Fibroblast of villous mesenchyme (primary cell): Measurements from ENCODE around the gene REPS1. TPM values are rescaled to one million over a fixed set of nuclear protein-coding genes. Genes with fewer than 3 reads are reported as not detected.

Experiments used
- DNase-seq: peaks from one replicate; pipeline ENCODE4 v3.0.0-alpha.2; 2010; ENCODE audit warnings: low read depth
- H3K4me3 ChIP-seq: 2 replicates; pipeline ENCODE4 v1.5.1; 2011; ENCODE audit warnings: low read depth, mild to moderate bottlenecking, low read length
- total RNA-seq: library from RNA; depleted of rRNA; stranded (reverse); fragments of >200 nt; gene quantifications from 2 replicates; pipeline ENCODE4 v1.2.3, GENCODE V29; 2012
- TF ChIP-seq, protein P1 (sequence below): IDR thresholded peaks from 2 replicates; pipeline ENCODE4 v1.5.1; 2012; ENCODE audit warnings: low read depth, mild to moderate bottlenecking, low read length; ENCODE audit not compliant: insufficient read depth

Gene REPS1
- total RNA-seq, 1 donor, result 43.2 TPM

DNA sequence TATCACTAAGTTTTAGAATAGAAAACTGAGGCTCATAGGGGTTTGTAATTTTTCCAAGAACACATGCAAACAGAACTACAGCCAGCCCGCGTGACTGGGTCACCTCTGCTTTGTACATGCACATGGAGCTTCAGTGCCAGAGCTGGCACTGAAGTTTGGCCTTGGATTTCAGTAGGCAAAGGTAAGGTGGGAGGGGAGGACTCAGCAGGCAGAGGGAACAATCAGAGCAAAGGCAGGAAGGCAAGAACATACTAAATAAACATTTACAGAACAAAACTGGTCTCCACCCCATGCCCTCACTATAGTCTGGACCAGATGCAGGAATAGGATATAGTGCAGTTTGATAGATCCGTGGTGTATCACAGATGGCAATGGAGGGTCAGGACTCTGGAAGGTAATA is 26.9 kb upstream of the REPS1 start:
- H3K4me3 ChIP-seq, result no peak overlapping the region
- DNase-seq, result no peak
- TF ChIP-seq, protein P1, sequence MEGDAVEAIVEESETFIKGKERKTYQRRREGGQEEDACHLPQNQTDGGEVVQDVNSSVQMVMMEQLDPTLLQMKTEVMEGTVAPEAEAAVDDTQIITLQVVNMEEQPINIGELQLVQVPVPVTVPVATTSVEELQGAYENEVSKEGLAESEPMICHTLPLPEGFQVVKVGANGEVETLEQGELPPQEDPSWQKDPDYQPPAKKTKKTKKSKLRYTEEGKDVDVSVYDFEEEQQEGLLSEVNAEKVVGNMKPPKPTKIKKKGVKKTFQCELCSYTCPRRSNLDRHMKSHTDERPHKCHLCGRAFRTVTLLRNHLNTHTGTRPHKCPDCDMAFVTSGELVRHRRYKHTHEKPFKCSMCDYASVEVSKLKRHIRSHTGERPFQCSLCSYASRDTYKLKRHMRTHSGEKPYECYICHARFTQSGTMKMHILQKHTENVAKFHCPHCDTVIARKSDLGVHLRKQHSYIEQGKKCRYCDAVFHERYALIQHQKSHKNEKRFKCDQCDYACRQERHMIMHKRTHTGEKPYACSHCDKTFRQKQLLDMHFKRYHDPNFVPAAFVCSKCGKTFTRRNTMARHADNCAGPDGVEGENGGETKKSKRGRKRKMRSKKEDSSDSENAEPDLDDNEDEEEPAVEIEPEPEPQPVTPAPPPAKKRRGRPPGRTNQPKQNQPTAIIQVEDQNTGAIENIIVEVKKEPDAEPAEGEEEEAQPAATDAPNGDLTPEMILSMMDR, result no peak

GRCh38 chr6:139013185-139013800 is 25.2 kb upstream of the REPS1 start:
- DNase-seq, result no peak
- H3K4me3 ChIP-seq, result no peak overlapping the region
- TF ChIP-seq, protein P1, result no peak

DNA sequence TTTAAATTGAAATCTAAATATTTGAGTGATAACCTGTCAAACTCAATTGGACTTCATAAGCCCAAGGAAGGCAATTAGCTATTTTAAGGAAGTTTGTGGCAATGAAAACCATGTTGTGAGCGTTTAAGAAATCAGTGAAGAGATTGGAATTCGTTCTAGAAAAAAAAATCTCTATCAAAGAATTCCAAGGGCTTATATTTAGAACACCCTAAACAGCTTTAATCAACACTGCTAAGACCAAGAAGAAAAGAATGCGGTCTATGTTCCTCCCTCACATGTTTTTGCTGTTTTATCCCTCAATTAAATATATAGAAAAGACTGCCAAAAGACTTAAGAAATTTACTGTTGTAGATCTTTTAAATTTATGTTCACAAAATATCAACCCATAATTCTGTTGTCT is 23.9 kb upstream of the REPS1 start:
- no peak overlapping the region for H3K4me3 ChIP-seq
- DNase-seq, result no peak
- TF ChIP-seq, protein P1, result no peak

DNA sequence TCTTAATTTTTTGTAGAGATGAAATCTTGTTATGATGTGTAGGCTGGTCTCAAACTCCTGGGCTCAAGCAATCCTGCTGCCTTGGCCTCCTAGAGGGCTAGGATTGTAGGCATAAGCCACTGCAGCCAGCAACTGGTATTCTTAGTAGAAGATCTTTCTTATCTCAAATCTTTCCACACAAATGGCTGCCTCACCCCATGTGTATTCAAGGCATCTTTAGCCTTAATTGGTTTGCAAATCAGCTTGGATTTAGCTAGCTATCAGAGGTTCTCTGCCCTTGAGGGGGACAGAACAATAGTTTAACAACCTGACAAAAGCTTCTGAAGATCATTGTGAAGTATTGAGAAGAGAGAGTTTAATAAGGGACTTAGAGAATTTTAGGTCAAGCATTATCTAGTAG is 22.6 kb upstream of the REPS1 start:
- TF ChIP-seq, protein P1, result no peak
- no peak overlapping the region for H3K4me3 ChIP-seq
- DNase-seq, result no peak

- DNase-seq, result no peak
- no peak overlapping the region for H3K4me3 ChIP-seq
- TF ChIP-seq, protein P1, result no peak
These were observed 20.1 kb upstream of the REPS1 start for GRCh38 chr6:139008117-139008516.

GRCh38 chr6:139007428-139007827 is 19.4 kb upstream of the REPS1 start:
- no peak overlapping the region for H3K4me3 ChIP-seq
- no peak for DNase-seq
- TF ChIP-seq, protein P1, result no peak

DNA sequence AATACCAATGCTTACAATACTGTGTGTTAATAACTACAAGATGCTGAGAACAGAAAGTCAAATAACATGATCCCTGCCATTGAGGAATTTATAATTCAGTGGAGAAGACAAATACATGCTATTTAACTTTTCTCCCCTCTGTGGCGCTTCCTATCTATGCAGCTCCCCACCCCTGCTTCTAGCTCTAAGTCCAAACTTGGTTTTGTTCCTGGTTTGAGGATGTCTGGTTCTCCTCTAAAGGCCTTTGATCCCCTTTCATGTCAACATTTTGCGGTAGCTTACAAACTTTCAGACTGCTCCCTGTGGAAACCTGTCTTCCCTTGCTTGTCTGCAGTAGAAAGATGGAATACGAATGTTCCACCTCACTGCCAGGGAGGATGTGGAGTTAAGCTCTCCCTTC is 18.4 kb upstream of the REPS1 start:
- no peak overlapping the region for H3K4me3 ChIP-seq
- TF ChIP-seq, protein P1, result no peak
- DNase-seq, result no peak
